ENCODE results near the gene FXYD6. TPM values are rescaled to one million over a fixed set of nuclear protein-coding genes. Genes with fewer than 3 reads are reported as not detected.

FXYD6 gene
- total and polyA plus RNA-seq, 11 donors, result 24.6 to 54.0 (median 39.5) TPM

DNA sequence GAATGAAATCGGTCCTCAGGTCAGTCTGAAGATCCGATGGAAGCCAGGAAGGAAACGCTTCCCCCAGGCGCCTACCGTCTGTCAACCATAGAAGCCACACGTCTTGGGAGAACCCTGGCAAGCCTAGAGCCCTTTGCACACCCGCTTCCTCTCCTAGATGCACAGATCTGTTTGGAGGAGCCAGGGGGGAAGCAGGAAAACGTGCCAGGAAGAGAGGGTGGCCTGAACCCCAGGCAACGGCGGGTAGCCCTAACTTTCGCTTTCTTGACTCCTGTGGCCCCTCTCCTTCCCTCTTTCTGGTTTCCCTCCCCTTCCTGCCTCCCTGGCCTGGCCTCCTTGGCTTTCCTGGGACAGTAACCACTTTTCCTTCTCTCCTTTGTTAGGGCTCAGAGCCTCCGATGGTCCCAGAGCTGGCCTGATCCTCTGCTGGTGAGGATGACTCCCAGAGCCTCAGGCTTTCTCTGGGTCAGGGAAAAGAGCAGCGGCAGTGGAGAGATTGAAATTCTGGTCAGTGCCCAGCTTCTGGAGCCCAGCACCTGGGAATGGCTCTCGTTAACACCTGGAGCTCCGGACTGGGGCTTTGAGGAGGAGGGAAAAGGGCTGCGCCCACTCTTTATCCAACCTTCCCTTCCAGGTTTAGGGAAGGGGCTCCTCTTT is 2.1 kb downstream of the FXYD6 start:
- Histone ChIP-seq H3K27me3 (peaks cover 0 to 23% (median 0%) of the 10 kb centered on the region in 9 donors), H3K9me3 (no peaks in the 10 kb centered on the region), H3K4me3 (peak overlapping the region in 11 of 12 donors; percentile 5 to 96 (median 78)), H3K36me3 (no peaks in the 10 kb centered on the region), H3K4me1 (peaks cover 4 to 81% (median 59%) of the 10 kb centered on the region in 12 donors), H3K27ac (peak overlapping the region; percentile 38 to 96 (median 86))
- no peak for TF ChIP-seq POLR2A (IDR thresholded peaks at IDR 0.05)
- TF ChIP-seq, protein P1, sequence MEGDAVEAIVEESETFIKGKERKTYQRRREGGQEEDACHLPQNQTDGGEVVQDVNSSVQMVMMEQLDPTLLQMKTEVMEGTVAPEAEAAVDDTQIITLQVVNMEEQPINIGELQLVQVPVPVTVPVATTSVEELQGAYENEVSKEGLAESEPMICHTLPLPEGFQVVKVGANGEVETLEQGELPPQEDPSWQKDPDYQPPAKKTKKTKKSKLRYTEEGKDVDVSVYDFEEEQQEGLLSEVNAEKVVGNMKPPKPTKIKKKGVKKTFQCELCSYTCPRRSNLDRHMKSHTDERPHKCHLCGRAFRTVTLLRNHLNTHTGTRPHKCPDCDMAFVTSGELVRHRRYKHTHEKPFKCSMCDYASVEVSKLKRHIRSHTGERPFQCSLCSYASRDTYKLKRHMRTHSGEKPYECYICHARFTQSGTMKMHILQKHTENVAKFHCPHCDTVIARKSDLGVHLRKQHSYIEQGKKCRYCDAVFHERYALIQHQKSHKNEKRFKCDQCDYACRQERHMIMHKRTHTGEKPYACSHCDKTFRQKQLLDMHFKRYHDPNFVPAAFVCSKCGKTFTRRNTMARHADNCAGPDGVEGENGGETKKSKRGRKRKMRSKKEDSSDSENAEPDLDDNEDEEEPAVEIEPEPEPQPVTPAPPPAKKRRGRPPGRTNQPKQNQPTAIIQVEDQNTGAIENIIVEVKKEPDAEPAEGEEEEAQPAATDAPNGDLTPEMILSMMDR (IDR thresholded peaks at IDR 0.05), result no peak
- ATAC-seq, result no peak
- intact Hi-C loops (cut with DNase I), result no loop called here
- 30 to 46% (median 39%) methylated on average over 14 to 16 of the region's 16 CpGs for WGBS, 4 donors
- no peak for DNase-seq

DNA sequence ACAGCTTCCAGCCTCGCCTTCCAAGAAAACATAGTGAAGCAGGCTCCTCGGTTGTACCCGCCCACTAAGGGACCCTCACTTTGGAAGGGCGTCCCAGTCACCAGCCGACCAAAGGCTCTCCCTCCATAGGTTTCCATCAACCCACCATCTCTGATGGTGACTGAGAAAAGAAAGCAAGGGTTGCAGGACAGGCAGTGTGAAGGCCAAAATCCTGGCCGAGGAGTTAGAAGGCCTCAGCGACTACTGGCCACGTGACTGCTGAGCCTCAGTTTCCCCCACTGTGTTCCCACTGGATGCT is 2.7 kb downstream of the FXYD6 start:
- Histone ChIP-seq H3K4me3 (peak overlapping the region in 7 of 12 donors; percentile 75 to 96 (median 82)), H3K9me3 (no peaks in the 10 kb centered on the region), H3K4me1 (peaks cover 4 to 87% (median 65%) of the 10 kb centered on the region in 12 donors), H3K27ac (peak overlapping the region in 11 of 12 donors; percentile 26 to 96 (median 90)), H3K36me3 (no peaks in the 10 kb centered on the region), H3K27me3 (peaks cover 0 to 23% (median 0%) of the 10 kb centered on the region in 9 donors)
- 58 to 76% (median 66%) methylated on average over 8 of the region's 8 CpGs for WGBS, 4 donors
- TF ChIP-seq, protein P1 (IDR thresholded peaks at IDR 0.05), result no peak
- TF ChIP-seq POLR2A (IDR thresholded peaks at IDR 0.05), result no peak
- no peak for DNase-seq
- ATAC-seq, result no peak
- intact Hi-C loops (cut with DNase I), result no loop called here

DNA sequence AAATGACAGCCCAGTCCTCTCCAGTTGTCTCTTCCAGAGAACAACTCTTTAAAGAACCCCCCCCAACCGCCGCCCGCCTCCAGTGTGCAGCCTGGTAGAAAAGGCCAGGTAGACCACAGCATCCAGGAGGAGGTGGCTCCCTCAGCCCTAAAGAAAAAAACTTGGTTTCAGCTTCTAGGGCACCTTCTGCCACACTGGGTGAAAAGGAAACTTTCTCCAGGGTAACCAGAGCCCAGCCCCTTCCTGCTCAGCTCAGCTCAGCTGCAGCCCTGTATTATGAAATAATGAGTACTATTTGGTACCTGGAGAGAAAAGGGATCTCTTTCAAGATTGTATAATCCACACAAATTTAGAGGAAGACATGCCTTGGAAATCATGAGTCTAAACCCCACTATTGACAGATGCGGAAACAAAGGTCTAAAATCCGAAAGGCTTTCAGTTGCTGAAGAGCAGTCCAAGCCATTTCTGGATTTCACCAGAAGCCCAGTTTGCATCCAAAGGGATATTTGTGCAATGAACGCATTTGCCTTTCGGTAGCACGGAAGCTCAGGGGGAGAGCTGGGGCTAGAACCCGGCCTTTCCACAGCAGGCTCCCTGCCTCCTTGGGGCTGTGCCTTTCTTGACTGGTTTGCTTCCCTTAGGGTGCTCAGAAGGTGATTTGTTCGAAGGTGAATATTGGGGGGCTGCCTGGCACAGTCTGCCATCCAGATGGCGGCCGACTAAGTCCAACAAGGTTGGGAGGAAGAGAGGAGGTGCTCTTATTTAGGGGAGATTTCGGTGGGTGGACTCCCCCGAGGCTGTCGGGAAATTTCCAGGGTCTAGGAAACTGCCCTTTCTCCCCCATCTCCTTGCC is 3.3 kb downstream of the FXYD6 start:
- H3K4me1 ChIP-seq, result peaks cover 4 to 92% (median 65%) of the 10 kb centered on the region in 12 donors
- peaks cover 0 to 23% (median 0%) of the 10 kb centered on the region in 9 donors for H3K27me3 ChIP-seq
- peak overlapping the region in 11 of 12 donors; percentile 26 to 96 (median 90) for H3K27ac ChIP-seq
- TF ChIP-seq, protein P1 (IDR thresholded peaks at IDR 0.05), result no peak
- TF ChIP-seq POLR2A (IDR thresholded peaks at IDR 0.05), result no peak
- DNase-seq (no peak), ATAC-seq (no peak)
- intact Hi-C loops (cut with DNase I), result no loop called here
- no peaks in the 10 kb centered on the region for H3K9me3 ChIP-seq
- H3K4me3 ChIP-seq, result peak overlapping the region in 7 of 12 donors; percentile 18 to 89 (median 75)
- WGBS, 4 donors, result 73 to 80% (median 77%) methylated on average over 15 of the region's 15 CpGs
- no peaks in the 10 kb centered on the region for H3K36me3 ChIP-seq

DNA sequence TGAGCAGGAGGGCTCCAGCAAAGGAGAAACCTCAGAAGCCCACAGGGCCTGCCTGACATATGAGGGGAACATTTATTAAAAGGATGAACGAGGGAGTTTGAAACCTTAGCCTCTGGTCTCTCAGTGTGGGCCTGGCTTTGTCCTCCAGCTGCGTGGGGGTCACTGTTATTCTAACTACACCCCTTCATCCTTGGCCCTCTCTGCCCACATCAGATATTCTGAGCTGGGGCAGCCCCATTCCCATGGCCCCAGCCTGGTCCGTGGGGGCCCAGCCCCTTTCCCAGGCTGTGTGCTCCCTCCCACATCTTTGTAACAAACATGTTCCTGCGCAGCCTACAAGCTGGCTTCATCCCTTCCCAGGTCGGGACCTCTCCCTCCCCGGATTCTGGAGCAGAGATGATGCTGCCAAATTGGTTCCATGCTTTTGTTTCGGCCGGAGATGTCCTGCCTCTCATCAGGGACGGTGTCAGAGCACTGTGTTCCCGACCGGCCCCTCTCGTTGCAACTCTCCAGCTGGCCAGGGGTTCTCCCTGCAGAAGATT is 4.0 kb downstream of the FXYD6 start:
- H3K27ac ChIP-seq, result peak overlapping the region; percentile 26 to 96 (median 86)
- DNase-seq, result peak in 3 of 5 donors; percentile 47 to 63 (median 51)
- no peaks in the 10 kb centered on the region for H3K9me3 ChIP-seq
- peak in 3 of 4 donors; percentile 8 to 15 (median 11) for ATAC-seq
- H3K27me3 ChIP-seq, result peaks cover 0 to 23% (median 0%) of the 10 kb centered on the region in 9 donors
- peak overlapping the region in 5 of 12 donors; percentile 7 to 89 (median 19) for H3K4me3 ChIP-seq
- peaks cover 4 to 87% (median 60%) of the 10 kb centered on the region in 12 donors for H3K4me1 ChIP-seq
- TF ChIP-seq, protein P1 (IDR thresholded peaks at IDR 0.05), result no peak
- no peak for TF ChIP-seq POLR2A (IDR thresholded peaks at IDR 0.05)
- intact Hi-C loops (cut with DNase I), result no loop called here
- 34 to 67% (median 40%) methylated on average over 12 of the region's 12 CpGs for WGBS, 4 donors
- peaks cover 0 to 4% (median 0%) of the 10 kb centered on the region in 9 donors for H3K36me3 ChIP-seq
